Naive B cell (primary cell): ENCODE data around the gene MAGOHB. TPM values are rescaled to one million over a fixed set of nuclear protein-coding genes. Genes with fewer than 3 reads are reported as not detected.

ENCODE experiments used
- ATAC-seq, 2 donors: fragments of 150-1000 bp; cut with Tn5 transposase; 2 replicates each; pipeline ENCODE4 v1.10.0; 2021; ENCODE audit warnings: low read depth in 2 of 2, mild to moderate bottlenecking in 2 of 2, moderate library complexity in 2 of 2
- DNase-seq: peaks from one replicate; pipeline ENCODE4 v3.0.0; 2022
- H3K27ac Mint-ChIP-seq, 6 donors: one replicate each; pipeline ENCODE4 v1.8.0; 2020 to 2022; ENCODE audit warnings: mild to moderate bottlenecking in 6 of 6, mixed read lengths in 6 of 6, moderate library complexity in 5 of 6, inconsistent platforms in 2 of 6
- H3K27me3 Mint-ChIP-seq, 3 donors: one replicate each; pipeline ENCODE4 v1.8.0; 2021 to 2022; ENCODE audit warnings: mixed read lengths in 3 of 3, mild to moderate bottlenecking in 1 of 3
- H3K36me3 Mint-ChIP-seq, 2 donors: one replicate each; pipeline ENCODE4 v1.8.0; 2020 to 2022; ENCODE audit warnings: mixed read lengths in 2 of 2, inconsistent platforms in 1 of 2, mild to moderate bottlenecking in 1 of 2
- H3K4me1 Mint-ChIP-seq, 3 donors: one replicate each; pipeline ENCODE4 v1.8.0; 2020 to 2022; ENCODE audit warnings: mixed read lengths in 3 of 3, inconsistent platforms in 1 of 3, mild to moderate bottlenecking in 1 of 3, moderate library complexity in 1 of 3
- H3K4me3 Mint-ChIP-seq, 8 donors: one replicate each; pipeline ENCODE4 v1.8.0; 2020 to 2022; ENCODE audit warnings: mild to moderate bottlenecking in 8 of 8, mixed read lengths in 8 of 8, moderate library complexity in 8 of 8, inconsistent platforms in 2 of 8
- H3K9me3 Mint-ChIP-seq, 7 donors: one replicate each; pipeline ENCODE4 v1.8.0; 2020 to 2022; ENCODE audit warnings: mixed read lengths in 7 of 7, mild to moderate bottlenecking in 5 of 7, inconsistent platforms in 2 of 7, moderate library complexity in 1 of 7
- polyA plus RNA-seq, 6 donors: library from polyadenylated mRNA; unstranded; fragments of 300-500 nt; fragmentation: Illumina TruSeq; gene quantifications; one replicate each; pipeline ENCODE4 v1.2.3, GENCODE V29; 2021; ENCODE audit warnings: low read depth in 6 of 6

The MAGOHB gene
- polyA plus RNA-seq, 6 donors from 2014 or later, result 37.3 to 46.3 (median 41.6) TPM

DNA sequence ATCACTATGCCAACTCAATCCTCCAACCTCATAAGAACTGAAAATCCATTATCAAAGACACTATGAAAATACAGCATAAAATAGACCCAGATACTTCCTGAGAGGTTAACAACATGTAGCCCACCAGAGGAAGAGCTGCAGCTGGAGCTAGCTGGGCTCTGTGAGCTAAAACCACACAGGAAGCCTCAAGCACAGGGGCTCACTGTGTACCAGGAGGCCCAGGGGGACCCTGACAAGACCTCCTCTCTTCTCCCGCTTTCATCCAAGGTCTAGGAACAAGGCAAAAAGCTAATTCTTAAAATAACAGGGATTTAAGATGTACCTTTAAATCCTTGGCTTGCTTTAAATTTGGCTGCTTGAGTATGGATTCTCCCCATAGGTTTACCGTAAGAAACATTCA lies 54.2 kb downstream of the MAGOHB start:
- ATAC-seq (no peak), DNase-seq (no peak)
- Mint-ChIP-seq H3K27me3 (peaks cover 4 to 6% (median 6%) of the 10 kb centered on the region in 3 donors), H3K4me1 (no peaks in the 10 kb centered on the region), H3K4me3 (no peak overlapping the region), H3K36me3 (no peaks in the 10 kb centered on the region), H3K27ac (no peak overlapping the region), H3K9me3 (no peaks in the 10 kb centered on the region)

DNA sequence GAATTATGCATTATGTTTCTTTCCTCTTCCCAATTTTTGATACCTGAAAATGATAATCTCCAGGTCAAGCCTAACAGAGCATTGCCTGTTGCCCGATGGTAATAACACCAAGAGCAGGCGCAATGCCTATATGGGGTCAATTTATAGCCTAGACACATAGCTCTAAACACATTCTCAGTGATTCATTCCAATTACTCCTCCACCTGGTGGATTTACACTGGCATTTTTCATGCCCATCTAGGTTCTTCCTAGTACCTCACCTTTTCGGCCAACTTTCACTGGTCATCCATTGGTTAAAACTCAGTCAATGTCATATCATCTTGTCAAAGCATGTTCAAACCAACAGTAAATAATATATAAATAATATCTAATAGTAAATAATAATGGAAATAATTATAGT lies 54.6 kb downstream of the MAGOHB start:
- H3K27me3 Mint-ChIP-seq, result peaks cover 4 to 6% (median 6%) of the 10 kb centered on the region in 3 donors
- DNase-seq (no peak), ATAC-seq (no peak)
- H3K4me3 Mint-ChIP-seq, result no peak overlapping the region
- no peaks in the 10 kb centered on the region for H3K36me3 Mint-ChIP-seq
- H3K27ac Mint-ChIP-seq, result no peak overlapping the region
- no peaks in the 10 kb centered on the region for H3K4me1 Mint-ChIP-seq
- no peaks in the 10 kb centered on the region for H3K9me3 Mint-ChIP-seq

DNA sequence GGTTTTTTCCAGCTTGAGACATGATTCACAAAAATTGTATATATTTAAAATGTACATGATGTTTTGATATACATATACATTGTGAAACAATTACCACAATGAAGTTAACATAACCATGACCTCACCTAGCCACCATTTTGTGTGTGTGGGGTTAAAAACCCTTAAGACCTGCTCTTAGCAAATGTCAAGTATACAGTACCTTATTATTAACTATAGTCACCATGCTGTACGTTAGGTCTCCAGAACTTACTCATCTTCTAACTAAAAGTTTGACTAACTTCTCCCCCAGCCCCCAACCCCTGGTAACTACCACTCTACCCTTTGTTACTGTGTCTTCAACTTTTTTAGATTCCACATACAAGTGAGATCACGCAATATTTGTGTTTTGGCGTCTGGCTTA lies 55.1 kb downstream of the MAGOHB start:
- Mint-ChIP-seq H3K27me3 (peaks cover 4 to 6% (median 6%) of the 10 kb centered on the region in 3 donors), H3K9me3 (no peaks in the 10 kb centered on the region), H3K36me3 (no peaks in the 10 kb centered on the region), H3K4me1 (no peaks in the 10 kb centered on the region), H3K4me3 (no peak overlapping the region), H3K27ac (no peak overlapping the region)
- no peak for ATAC-seq
- DNase-seq, result no peak

DNA sequence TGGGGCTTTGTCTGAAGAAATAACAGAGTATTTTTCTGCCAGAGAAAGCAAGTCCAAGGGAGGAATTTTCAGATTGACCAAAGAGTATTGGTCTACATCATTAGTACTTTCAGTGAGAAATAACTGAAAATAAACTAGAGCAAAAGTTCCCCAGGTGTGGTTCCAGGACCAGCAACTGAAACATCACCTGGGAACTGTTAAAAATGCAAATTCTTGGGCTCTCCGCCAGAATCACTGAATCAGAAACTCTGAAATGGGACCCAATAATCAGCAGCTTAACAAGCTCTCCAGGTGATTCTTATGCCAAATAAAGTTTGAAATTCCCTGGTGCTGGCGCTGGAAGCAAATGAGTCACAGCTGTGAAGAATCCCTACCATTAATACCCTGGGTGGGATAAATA lies 55.6 kb downstream of the MAGOHB start:
- H3K27ac Mint-ChIP-seq, result no peak overlapping the region
- no peak overlapping the region for H3K4me3 Mint-ChIP-seq
- peaks cover 0 to 4% (median 0%) of the 10 kb centered on the region in 7 donors for H3K9me3 Mint-ChIP-seq
- H3K27me3 Mint-ChIP-seq, result peaks cover 0 to 6% (median 6%) of the 10 kb centered on the region in 3 donors
- no peaks in the 10 kb centered on the region for H3K36me3 Mint-ChIP-seq
- H3K4me1 Mint-ChIP-seq, result no peaks in the 10 kb centered on the region
- ATAC-seq (no peak), DNase-seq (no peak)

DNA sequence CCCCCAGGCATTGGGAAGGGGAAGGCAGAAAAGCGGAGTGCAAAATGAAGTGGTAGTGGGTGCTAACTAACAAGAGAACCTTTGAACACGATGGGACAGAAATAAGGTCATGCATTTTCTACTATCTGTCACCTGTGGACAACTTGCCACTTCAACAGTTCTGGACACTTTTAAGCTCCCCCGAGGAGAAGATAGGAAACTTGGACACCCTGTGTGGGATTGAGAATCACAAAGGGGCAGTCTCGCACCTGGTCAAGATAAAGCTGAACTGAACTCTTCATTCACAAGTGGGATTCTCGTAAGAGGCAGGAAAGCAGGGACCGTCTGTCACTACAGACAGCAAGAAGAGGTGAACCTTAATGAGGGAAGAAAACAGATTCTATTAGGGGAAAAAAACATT lies 56.1 kb downstream of the MAGOHB start:
- ATAC-seq, result no peak
- no peaks in the 10 kb centered on the region for H3K4me1 Mint-ChIP-seq
- H3K27me3 Mint-ChIP-seq, result peaks cover 0 to 6% (median 6%) of the 10 kb centered on the region in 3 donors
- no peak overlapping the region for H3K4me3 Mint-ChIP-seq
- H3K36me3 Mint-ChIP-seq, result no peaks in the 10 kb centered on the region
- peaks cover 0 to 5% (median 0%) of the 10 kb centered on the region in 7 donors for H3K9me3 Mint-ChIP-seq
- no peak overlapping the region for H3K27ac Mint-ChIP-seq
- DNase-seq, result no peak

DNA sequence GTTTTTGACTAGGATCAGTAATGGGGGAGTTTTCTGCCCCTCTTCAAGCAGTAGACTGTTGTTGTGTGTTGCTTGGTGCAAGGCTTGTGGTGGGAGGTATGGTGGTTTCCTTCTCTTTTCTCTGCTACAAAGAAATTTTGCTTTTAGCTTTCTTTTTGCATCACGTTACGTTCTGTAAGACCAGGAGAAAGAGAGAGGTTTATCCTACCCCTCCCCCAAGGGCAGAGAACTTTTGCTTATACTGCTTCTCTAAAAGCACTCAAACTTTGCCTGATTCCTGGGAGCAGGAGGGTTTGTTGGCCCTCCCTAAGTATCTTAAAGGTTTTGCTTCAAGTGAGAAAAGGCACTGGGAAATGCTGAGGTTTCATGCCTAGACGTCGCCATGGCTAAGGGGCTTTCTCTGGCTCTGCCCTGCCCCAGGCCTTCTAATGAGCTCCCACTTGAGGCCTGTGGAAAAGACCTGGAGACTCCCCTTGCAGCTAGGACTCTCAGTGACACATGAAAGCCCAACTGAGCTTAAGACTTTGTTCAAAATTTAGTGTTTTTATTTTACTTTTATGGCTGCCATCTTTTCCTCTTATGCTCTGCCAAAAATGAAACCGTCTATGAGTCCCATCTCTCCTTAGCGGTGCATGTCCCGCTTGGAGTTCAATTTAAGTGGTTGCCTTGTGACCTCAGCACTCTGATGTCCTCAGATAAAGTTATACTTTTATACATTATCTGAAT lies 58.5 kb downstream of the MAGOHB start:
- Mint-ChIP-seq H3K4me1 (no peaks in the 10 kb centered on the region), H3K36me3 (no peaks in the 10 kb centered on the region), H3K27ac (no peak overlapping the region), H3K4me3 (no peak overlapping the region), H3K27me3 (peaks cover 0 to 6% (median 6%) of the 10 kb centered on the region in 3 donors), H3K9me3 (peaks cover 0 to 9% (median 0%) of the 10 kb centered on the region in 7 donors)
- ATAC-seq (no peak), DNase-seq (no peak)

DNA sequence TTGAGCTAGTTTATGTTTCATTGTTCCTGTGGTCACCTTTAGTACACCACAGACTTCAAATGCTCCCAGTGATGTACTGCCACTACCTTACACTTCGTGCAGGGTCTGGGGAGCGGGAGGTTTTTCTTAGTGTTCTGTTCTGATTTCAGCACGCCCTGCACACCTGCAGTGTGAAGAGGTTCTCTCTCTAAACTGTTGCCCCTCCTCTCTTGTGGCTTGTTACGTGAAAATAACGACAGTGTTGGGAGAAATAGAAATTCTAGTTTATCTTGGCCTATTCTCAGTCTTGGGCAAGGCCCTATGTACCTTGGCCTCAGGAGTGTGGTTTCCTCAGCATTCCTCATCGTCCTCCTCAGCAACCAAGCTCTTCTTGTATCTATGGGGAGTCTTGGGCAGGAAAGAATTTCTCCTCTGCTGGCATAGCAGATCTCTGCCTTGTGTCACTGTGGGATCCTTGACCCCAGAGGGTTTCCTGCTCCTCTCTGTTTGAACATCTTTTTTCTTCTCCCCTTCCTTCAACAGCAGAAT lies 59.1 kb downstream of the MAGOHB start:
- H3K4me1 Mint-ChIP-seq, result no peaks in the 10 kb centered on the region
- no peak overlapping the region for H3K4me3 Mint-ChIP-seq
- H3K27ac Mint-ChIP-seq, result peak overlapping the region in 1 of 6 donors; percentile 88
- ATAC-seq (no peak), DNase-seq (no peak)
- peaks cover 0 to 6% (median 6%) of the 10 kb centered on the region in 3 donors for H3K27me3 Mint-ChIP-seq
- no peaks in the 10 kb centered on the region for H3K36me3 Mint-ChIP-seq
- peaks cover 0 to 9% (median 0%) of the 10 kb centered on the region in 7 donors for H3K9me3 Mint-ChIP-seq

Other genes starting within 250 kb of the MAGOHB start
- gene KLRK1, start 223.6 kb downstream of the MAGOHB start, polyA plus RNA-seq, result 10 to 100 TPM in 4 of 6 donors, 1 to 10 TPM in 2; 3.3 to 56.7 (median 35.3) TPM
- not detected for gene KLRC4, start 203.9 kb downstream of the MAGOHB start, polyA plus RNA-seq
- gene KLRC3, start 193.0 kb downstream of the MAGOHB start, polyA plus RNA-seq, result not detected
- not detected for gene KLRC2, start 177.6 kb downstream of the MAGOHB start, polyA plus RNA-seq
- gene KLRC1, start 160.2 kb downstream of the MAGOHB start, polyA plus RNA-seq, result under 1 TPM in 3 of 6 donors, not detected in 3; 0.23 to 0.26 (median 0.25) TPM
- under 1 TPM; 0.26 to 0.79 (median 0.66) TPM for gene EIF2S3B, start 107.7 kb downstream of the MAGOHB start, polyA plus RNA-seq
- not detected for gene STYK1, start 60.4 kb upstream of the MAGOHB start, polyA plus RNA-seq
- 100 to 1,000 TPM; 198 to 630 (median 365) TPM for gene YBX3, start 109.7 kb upstream of the MAGOHB start, polyA plus RNA-seq
- gene TAS2R7, start 189.0 kb upstream of the MAGOHB start, polyA plus RNA-seq, result not detected
- gene TAS2R8, start 193.7 kb upstream of the MAGOHB start, polyA plus RNA-seq, result not detected
- gene TAS2R9, start 196.6 kb upstream of the MAGOHB start, polyA plus RNA-seq, result not detected
- gene TAS2R10, start 212.7 kb upstream of the MAGOHB start, polyA plus RNA-seq, result not detected
- 1 to 10 TPM in 4 of 6 donors, under 1 TPM in 1, not detected in 1; 0.36 to 4.9 (median 1.5) TPM for gene PRR4, start 235.9 kb upstream of the MAGOHB start, polyA plus RNA-seq